Testis (tissue), 2 donors: ENCODE data around the gene RASA1.

Experiments
- CTCF ChIP-seq, 3 experiments: fragments of 450-650 bp in 2 of 3; fragments of 200-600 bp in 1 of 3; sonication (generic) in 1 of 3; IDR thresholded peaks; one replicate each; pipeline ENCODE4 v1.5.1; 2016 to 2019; ENCODE audit warnings: antibody characterized with exemption in 3 of 3, mild to moderate bottlenecking in 2 of 3, moderate library complexity in 1 of 3
- POLR2A ChIP-seq: fragments of 450-650 bp; IDR thresholded peaks from one replicate; pipeline ENCODE4 v1.6.1; 2017; ENCODE audit warnings: antibody characterized with exemption, mild to moderate bottlenecking, moderate library complexity

- TF ChIP-seq CTCF (IDR thresholded peaks at IDR 0.05) (no peak), POLR2A (no peak)
Measured at GRCh38 chr5:87404359-87404758, 136.7 kb downstream of the RASA1 start.
